ENCODE measurements around the gene CABLES2. TPM values are rescaled to one million over a fixed set of nuclear protein-coding genes. Genes with fewer than 3 reads are reported as not detected.

CABLES2 gene
- total and polyA plus RNA-seq, 10 of the 15 experiments (the other 5 are each of a cell fraction or from before 2014, with no cell fraction given), result 2.2 to 14.9 (median 5.3) TPM

- TF ChIP-seq, protein P1, sequence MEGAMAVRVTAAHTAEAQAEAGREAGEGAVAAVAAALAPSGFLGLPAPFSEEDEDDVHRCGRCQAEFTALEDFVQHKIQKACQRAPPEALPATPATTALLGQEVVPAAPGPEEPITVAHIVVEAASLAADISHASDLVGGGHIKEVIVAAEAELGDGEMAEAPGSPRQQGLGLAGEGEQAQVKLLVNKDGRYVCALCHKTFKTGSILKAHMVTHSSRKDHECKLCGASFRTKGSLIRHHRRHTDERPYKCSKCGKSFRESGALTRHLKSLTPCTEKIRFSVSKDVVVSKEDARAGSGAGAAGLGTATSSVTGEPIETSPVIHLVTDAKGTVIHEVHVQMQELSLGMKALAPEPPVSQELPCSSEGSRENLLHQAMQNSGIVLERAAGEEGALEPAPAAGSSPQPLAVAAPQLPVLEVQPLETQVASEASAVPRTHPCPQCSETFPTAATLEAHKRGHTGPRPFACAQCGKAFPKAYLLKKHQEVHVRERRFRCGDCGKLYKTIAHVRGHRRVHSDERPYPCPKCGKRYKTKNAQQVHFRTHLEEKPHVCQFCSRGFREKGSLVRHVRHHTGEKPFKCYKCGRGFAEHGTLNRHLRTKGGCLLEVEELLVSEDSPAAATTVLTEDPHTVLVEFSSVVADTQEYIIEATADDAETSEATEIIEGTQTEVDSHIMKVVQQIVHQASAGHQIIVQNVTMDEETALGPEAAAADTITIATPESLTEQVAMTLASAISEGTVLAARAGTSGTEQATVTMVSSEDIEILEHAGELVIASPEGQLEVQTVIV (IDR thresholded peaks at IDR 0.05; ENCODE audit: borderline replicate concordance, partially characterized antibody), result peak; percentile 57
- peak; percentile 77 for TF ChIP-seq LARP7 (IDR thresholded peaks at IDR 0.05)
- TF ChIP-seq NR2C1 (IDR thresholded peaks at IDR 0.05), result peak; percentile 98
- TF ChIP-seq SMAD5 (IDR thresholded peaks at IDR 0.05; ENCODE audit: low read depth), result peak; percentile 92
- peak; percentile 61 for TF ChIP-seq MYC (IDR thresholded peaks at IDR 0.05; ENCODE audit: insufficient read depth, insufficient read length, insufficient replicate concordance, low read length, severe bottlenecking)
- peak; percentile 80 for TF ChIP-seq NKRF (conservative IDR thresholded peaks at IDR 0.05)
- TF ChIP-seq EGR1 (IDR thresholded peaks at IDR 0.05; ENCODE audit: borderline replicate concordance in 1 of 2, low read depth in 2 of 2, low read length in 2 of 2), result peak in 1 of 2 experiments; percentile 47; a peak in 1 of 3 replicates
- no peak for TF ChIP-seq ZNF217 (IDR thresholded peaks at IDR 0.05)
- no peak for TF ChIP-seq RCOR1 (conservative IDR thresholded peaks at IDR 0.05; ENCODE audit: low read depth, low read length)
- peak; percentile 38; the same call in 1 of the 2 replicates for TF ChIP-seq TBL1XR1 (IDR thresholded peaks at IDR 0.05; ENCODE audit: low read depth, low read length)
- TF ChIP-seq, protein P2, sequence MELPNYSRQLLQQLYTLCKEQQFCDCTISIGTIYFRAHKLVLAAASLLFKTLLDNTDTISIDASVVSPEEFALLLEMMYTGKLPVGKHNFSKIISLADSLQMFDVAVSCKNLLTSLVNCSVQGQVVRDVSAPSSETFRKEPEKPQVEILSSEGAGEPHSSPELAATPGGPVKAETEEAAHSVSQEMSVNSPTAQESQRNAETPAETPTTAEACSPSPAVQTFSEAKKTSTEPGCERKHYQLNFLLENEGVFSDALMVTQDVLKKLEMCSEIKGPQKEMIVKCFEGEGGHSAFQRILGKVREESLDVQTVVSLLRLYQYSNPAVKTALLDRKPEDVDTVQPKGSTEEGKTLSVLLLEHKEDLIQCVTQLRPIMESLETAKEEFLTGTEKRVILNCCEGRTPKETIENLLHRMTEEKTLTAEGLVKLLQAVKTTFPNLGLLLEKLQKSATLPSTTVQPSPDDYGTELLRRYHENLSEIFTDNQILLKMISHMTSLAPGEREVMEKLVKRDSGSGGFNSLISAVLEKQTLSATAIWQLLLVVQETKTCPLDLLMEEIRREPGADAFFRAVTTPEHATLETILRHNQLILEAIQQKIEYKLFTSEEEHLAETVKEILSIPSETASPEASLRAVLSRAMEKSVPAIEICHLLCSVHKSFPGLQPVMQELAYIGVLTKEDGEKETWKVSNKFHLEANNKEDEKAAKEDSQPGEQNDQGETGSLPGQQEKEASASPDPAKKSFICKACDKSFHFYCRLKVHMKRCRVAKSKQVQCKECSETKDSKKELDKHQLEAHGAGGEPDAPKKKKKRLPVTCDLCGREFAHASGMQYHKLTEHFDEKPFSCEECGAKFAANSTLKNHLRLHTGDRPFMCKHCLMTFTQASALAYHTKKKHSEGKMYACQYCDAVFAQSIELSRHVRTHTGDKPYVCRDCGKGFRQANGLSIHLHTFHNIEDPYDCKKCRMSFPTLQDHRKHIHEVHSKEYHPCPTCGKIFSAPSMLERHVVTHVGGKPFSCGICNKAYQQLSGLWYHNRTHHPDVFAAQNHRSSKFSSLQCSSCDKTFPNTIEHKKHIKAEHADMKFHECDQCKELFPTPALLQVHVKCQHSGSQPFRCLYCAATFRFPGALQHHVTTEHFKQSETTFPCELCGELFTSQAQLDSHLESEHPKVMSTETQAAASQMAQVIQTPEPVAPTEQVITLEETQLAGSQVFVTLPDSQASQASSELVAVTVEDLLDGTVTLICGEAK (IDR thresholded peaks at IDR 0.05; ENCODE audit: borderline replicate concordance), result peak; percentile 95
- peak; percentile 84; the same call in 2 of the 3 replicates for TF ChIP-seq POU2F2 (IDR thresholded peaks at IDR 0.05; ENCODE audit: borderline replicate concordance, low read depth, low read length)
- TF ChIP-seq POLR2AphosphoS5 (IDR thresholded peaks at IDR 0.05; ENCODE audit: low read length), result peak; percentile 94
- TF ChIP-seq SIX5 (IDR thresholded peaks at IDR 0.05; ENCODE audit: low read depth, low read length, severe bottlenecking), result peak; percentile 56
- TF ChIP-seq POLR2A (IDR thresholded peaks at IDR 0.05; ENCODE audit: low read depth, low read length), result peak; percentile 94
- peak; percentile 49 for TF ChIP-seq BCL3 (IDR thresholded peaks at IDR 0.05; ENCODE audit: borderline replicate concordance, insufficient read depth, low read depth, low read length, poor library complexity, severe bottlenecking)
- peak; percentile 71; the same call in 1 of the 2 replicates for TF ChIP-seq MXI1 (IDR thresholded peaks at IDR 0.05; ENCODE audit: low read depth, low read length)
- TF ChIP-seq TCF3 (IDR thresholded peaks at IDR 0.05; ENCODE audit: borderline replicate concordance, insufficient read depth, low read depth, low read length), result peak; percentile 73; the same call in 1 of the 2 replicates
Measured at GRCh38 chr20:62386383-62387218, 20.5 kb downstream of the CABLES2 start, which contains the start of gene RPS21 (continued).
